ENCODE measurements around the gene RABEP2.
"Not testable (repeated sequence)": the region's sequence is repeated elsewhere in the genome, so short reads cannot be mapped to it uniquely, and the experiment has no call there.

Gene RABEP2

GRCh38 chr16:28924762-28925385 lies at the start of gene RABEP2:
Gene RABEP2 (minus strand): TSS chr16:28925238. CDS start chr16:28925163, 75 bp downstream.
- peak; percentile 63 for DNase-seq

GRCh38 chr16:28974437-28975157 lies 49.6 kb upstream of the RABEP2 start, which contains the start of gene SPNS1:
Gene SPNS1 (plus strand): TSS chr16:28974778. CDS start chr16:28975152, 374 bp downstream.
- DNase-seq, result peak; percentile 88

- DNase-seq, result peak; percentile 12
Measured at GRCh38 chr16:28974007-28974436, 49.0 kb upstream of the RABEP2 start.

- not testable (repeated sequence) for DNase-seq
Measured at GRCh38 chr16:28969696-28970095, 44.7 kb upstream of the RABEP2 start.

- DNase-seq, result no peak
Measured at GRCh38 chr16:28967156-28967555, 42.1 kb upstream of the RABEP2 start.

- DNase-seq, result no peak
Measured at GRCh38 chr16:28964496-28964895, 39.5 kb upstream of the RABEP2 start.

GRCh38 chr16:28964072-28964471 lies 39.0 kb upstream of the RABEP2 start:
- no peak for DNase-seq

- no peak for DNase-seq
Measured at GRCh38 chr16:28958836-28959235, 33.8 kb upstream of the RABEP2 start.

GRCh38 chr16:28958216-28958615 lies 33.2 kb upstream of the RABEP2 start:
- DNase-seq, result no peak

GRCh38 chr16:28951410-28951943 lies 26.4 kb upstream of the RABEP2 start:
- no peak for DNase-seq

GRCh38 chr16:28950648-28951409 lies 25.8 kb upstream of the RABEP2 start, which contains the start of gene NFATC2IP:
Gene NFATC2IP (plus strand): TSS chr16:28950937. CDS start chr16:28951012, 75 bp downstream.
- peak; percentile 99 for DNase-seq

- no peak for DNase-seq
Measured at GRCh38 chr16:28946681-28947080, 21.6 kb upstream of the RABEP2 start.

- DNase-seq, result no peak
Measured at GRCh38 chr16:28943281-28943680, 18.2 kb upstream of the RABEP2 start.

GRCh38 chr16:28939825-28940224 lies 14.8 kb upstream of the RABEP2 start:
- DNase-seq, result not testable (repeated sequence)

GRCh38 chr16:28938721-28939120 lies 13.7 kb upstream of the RABEP2 start:
- no peak for DNase-seq

GRCh38 chr16:28937222-28937876 lies 12.3 kb upstream of the RABEP2 start:
- no peak for DNase-seq

- DNase-seq, result no peak
Measured at GRCh38 chr16:28936784-28937155, 11.7 kb upstream of the RABEP2 start.

GRCh38 chr16:28935924-28936783 lies 11.1 kb upstream of the RABEP2 start:
- DNase-seq, result no peak

GRCh38 chr16:28935346-28935745 lies 10.3 kb upstream of the RABEP2 start:
- no peak for DNase-seq

GRCh38 chr16:28933171-28933570 lies 8.1 kb upstream of the RABEP2 start:
- no peak for DNase-seq

GRCh38 chr16:28932339-28933141 lies 7.5 kb upstream of the RABEP2 start:
- DNase-seq, result no peak

Measured in NCI-H446 treated with DMSO at 0.1 percent for 48 hours (cell line).